ENCODE measurements around the gene MTOR. TPM values are rescaled to one million over a fixed set of nuclear protein-coding genes. Genes with fewer than 3 reads are reported as not detected.

MTOR gene
- total RNA-seq, result 41.3 and 49.5 TPM in 2 replicates

GRCh38 chr1:11262171-11263049 is at the start of gene MTOR:
MTOR (minus strand) TSS chr1:11262551; CDS start chr1:11259409, 3,142 bp downstream.

GRCh38 chr1:11272832-11273594 is 10.7 kb upstream of the MTOR start, which contains the start of gene UBIAD1:
UBIAD1 (plus strand) TSS chr1:11273198; CDS start chr1:11273532, 334 bp downstream.

GRCh38 chr1:11188858-11189451 is 73.4 kb downstream of the MTOR start, which contains the start of gene ANGPTL7:
ANGPTL7 (plus strand) TSS chr1:11189355; CDS start chr1:11189580, 225 bp downstream.

GRCh38 chr1:11099310-11100148 is 162.8 kb downstream of the MTOR start, which contains the start of gene EXOSC10:
EXOSC10 (minus strand) TSS chr1:11099869; CDS start chr1:11099831, 38 bp downstream.

GRCh38 chr1:11059968-11060830 is 202.2 kb downstream of the MTOR start, which contains the start of gene SRM:
SRM (minus strand) TSS chr1:11060018; CDS start chr1:11059943, 75 bp downstream.

Small RNAs within 50 kb of the gene (small RNA-seq; reads per million reads assigned to genes)
- gene RNU6-291P (not detected), gene RNU6-537P (not detected), gene RPL39P6 (not detected)

Other genes with a start within 250 kb of the MTOR start
- 42.2 and 44.0 TPM in 2 replicates for gene TARDBP, start 249.9 kb downstream of the MTOR start, total RNA-seq
- gene MASP2, start 215.3 kb downstream of the MTOR start, total RNA-seq, result not detected in 2 replicates
- 30.8 and 35.8 TPM in 2 replicates for gene SRM, start 202.5 kb downstream of the MTOR start, total RNA-seq
- 58.7 and 67.2 TPM in 2 replicates for gene EXOSC10, start 162.7 kb downstream of the MTOR start, total RNA-seq
- under 0.01 and 0.12 TPM in 2 replicates for gene ANGPTL7, start 73.2 kb downstream of the MTOR start, total RNA-seq
- gene UBIAD1, start 10.6 kb upstream of the MTOR start, total RNA-seq, result 10.1 and 14.1 TPM in 2 replicates
- gene DISP3, start 216.6 kb upstream of the MTOR start, total RNA-seq, result not detected in 2 replicates

All from hair follicle dermal papilla cell (primary cell).